B cell (primary cell): ENCODE data around the gene EIF1AD. TPM values are rescaled to one million over a fixed set of nuclear protein-coding genes. Genes with fewer than 3 reads are reported as not detected.

Experiments used
- ATAC-seq: fragments of 200-7000 bp; cut with Tn5 transposase; one replicate; pipeline ENCODE4 v1.10.0; 2021; ENCODE audit warnings: low read depth, mild to moderate bottlenecking, moderate number of reproducible peaks, moderate library complexity
- CTCF ChIA-PET: fragments of 350-600 bp; sonication (Branson Sonifier 250); formaldehyde crosslinking; loops from one replicate; lab custom pipeline; 2021; ENCODE audit warnings: antibody characterized with exemption, inconsistent platforms; lab: Charles Lee
- POLR2A ChIA-PET: fragments of 350-600 bp; sonication (Branson Sonifier 250); formaldehyde crosslinking; loops from one replicate; lab custom pipeline; 2021; ENCODE audit warnings: antibody characterized with exemption; lab: Charles Lee
- DNase-seq: peaks from one replicate; pipeline ENCODE4 v3.0.0; 2013
- H2AFZ ChIP-seq: 2 replicates; pipeline ENCODE4 v1.6.1; 2012; ENCODE audit warnings: mild to moderate bottlenecking, low read depth, low read length; ENCODE audit not compliant: insufficient read depth, poor library complexity, severe bottlenecking
- H3K27ac ChIP-seq, 2 donors: 1 replicate in 1 of 2; 2 replicates in 1 of 2; pipeline ENCODE4 v1.5.1; 2012 to 2013; ENCODE audit warnings: low read length in 2 of 2, mild to moderate bottlenecking in 2 of 2, moderate library complexity in 1 of 2
- H3K27me3 ChIP-seq, 4 experiments: fragments of 200-600 bp in 1 of 4; sonication (generic) in 1 of 4; replicated peaks in 1 of 4; 1 replicate in 2 of 4; 2 replicates in 2 of 4; pipeline versions ENCODE4 v1.6.1 to v1.7.0; 2013 to 2016; ENCODE audit warnings: low read length in 3 of 4, mild to moderate bottlenecking in 2 of 4, mixed read lengths in 1 of 4, moderate library complexity in 1 of 4; ENCODE audit not compliant: insufficient read depth in 4 of 4, control insufficient read depth in 3 of 4; ENCODE audit errors: control extremely low read depth in 1 of 4
- H3K36me3 ChIP-seq, 2 experiments: replicated peaks in 1 of 2; 1 replicate in 1 of 2; 2 replicates in 1 of 2; pipeline versions ENCODE4 v1.6.1 to v1.7.1; 2013; ENCODE audit warnings: low read length in 1 of 2; ENCODE audit not compliant: insufficient read depth in 2 of 2, control insufficient read depth in 1 of 2; ENCODE audit errors: control extremely low read depth in 1 of 2, extremely low read depth in 1 of 2
- H3K4me1 ChIP-seq, 2 donors: fragments of 200-600 bp in 1 of 2; sonication (generic) in 1 of 2; 1 replicate in 1 of 2; 2 replicates in 1 of 2; pipeline versions ENCODE4 v1.5.1 to v1.6.1; 2013 to 2017; ENCODE audit warnings: low read length in 2 of 2; ENCODE audit not compliant: control insufficient read depth in 2 of 2, insufficient read depth in 2 of 2
- H3K4me2 ChIP-seq: replicated peaks from 2 replicates; pipeline ENCODE3; 2012; ENCODE audit warnings: mild to moderate bottlenecking, low read depth, low read length; ENCODE audit not compliant: poor library complexity, severe bottlenecking
- H3K4me3 ChIP-seq, 5 experiments: fragments of 200-600 bp in 1 of 5; sonication (generic) in 1 of 5; 1 replicate in 3 of 5; 2 replicates in 2 of 5; pipeline versions ENCODE4 v1.5.1 to v1.7.0; 2011 to 2016; ENCODE audit warnings: low read length in 4 of 5, mild to moderate bottlenecking in 4 of 5, low read depth in 2 of 5, control low read depth in 1 of 5, moderate library complexity in 1 of 5; ENCODE audit not compliant: insufficient read depth in 1 of 5; ENCODE audit errors: control extremely low read depth in 1 of 5, extremely low read depth in 1 of 5
- H3K79me2 ChIP-seq: fragments of 200-600 bp; sonication (generic); one replicate; pipeline ENCODE4 v1.6.0; 2016; ENCODE audit warnings: low read length; ENCODE audit not compliant: control insufficient read depth, insufficient read depth
- H3K9ac ChIP-seq: fragments of 200-600 bp; sonication (generic); 2 replicates; pipeline ENCODE4 v1.6.1; 2017; ENCODE audit warnings: mild to moderate bottlenecking, low read length, moderate library complexity
- H3K9me3 ChIP-seq, 3 donors: one replicate each; pipeline versions ENCODE4 v1.6.1 to v1.7.1; 2013; ENCODE audit warnings: low read length in 2 of 3; ENCODE audit not compliant: control insufficient read depth in 2 of 3, insufficient read depth in 1 of 3; ENCODE audit errors: control extremely low read depth in 1 of 3
- H4K20me1 ChIP-seq: 2 replicates; pipeline ENCODE4 v1.6.0; 2012; ENCODE audit warnings: mild to moderate bottlenecking, low read length; ENCODE audit not compliant: insufficient read depth, control insufficient read depth, poor library complexity, severe bottlenecking
- H3K27ac Mint-ChIP-seq: one replicate; pipeline ENCODE4 v1.8.0; 2021; ENCODE audit warnings: mixed read lengths
- H3K27me3 Mint-ChIP-seq: one replicate; pipeline ENCODE4 v1.8.0; 2021; ENCODE audit warnings: mixed read lengths
- H3K4me1 Mint-ChIP-seq: one replicate; pipeline ENCODE4 v1.8.0; 2021; ENCODE audit warnings: mixed read lengths
- H3K4me3 Mint-ChIP-seq: one replicate; pipeline ENCODE4 v1.8.0; 2021; ENCODE audit warnings: mixed read lengths
- H3K9me3 Mint-ChIP-seq: one replicate; pipeline ENCODE4 v1.8.0; 2022; ENCODE audit warnings: mixed read lengths; ENCODE audit not compliant: insufficient read depth
- CTCF ChIP-seq: fragments of 200-600 bp; IDR thresholded peaks from one replicate; pipeline ENCODE4 v1.8.0; 2022; ENCODE audit warnings: antibody characterized with exemption, mild to moderate bottlenecking
- EZH2 ChIP-seq: IDR thresholded peaks from 2 replicates; pipeline ENCODE4 v1.6.1; 2012; ENCODE audit warnings: borderline replicate concordance, low read depth, mild to moderate bottlenecking, moderate library complexity, low read length; ENCODE audit not compliant: insufficient read depth, poor library complexity, severe bottlenecking
- WGBS: methylation state at CpG from one replicate; pipeline ENCODE4 v1.1.5; 2013; ENCODE audit warnings: missing lambda C conversion rate; ENCODE audit not compliant: insufficient coverage; 5-methylcytosine and 5-hydroxymethylcytosine counted together
- intact Hi-C: fragments of 100-400 bp; cut with micrococcal nuclease; formaldehyde crosslinking; loops from one replicate; pipeline ENCODE4 v1.10.0; 2022
- polyA plus RNA-seq: library from polyadenylated mRNA; depleted of rRNA; stranded (reverse); fragments of >200 nt; gene quantifications from 2 replicates; pipeline ENCODE4 v1.2.3, GENCODE V29; 2012
- total RNA-seq, 2 donors: library from RNA; stranded (reverse); fragments of 120-200 nt in 1 of 2; gene quantifications; 1 replicate in 1 of 2; 2 replicates in 1 of 2; pipeline versions ENCODE4 v1.2.3 to v1.2.4, GENCODE V29; 2013 to 2022

Gene EIF1AD
- total and polyA plus RNA-seq, 2 donors (not counting 1 experiment from before 2014, with no cell fraction given), result 56.9 to 65.2 TPM

- H3K27me3 Mint-ChIP-seq, result no peaks in the 10 kb centered on the region
- H3K27ac ChIP-seq, result no peak overlapping the region
- intact Hi-C loops, result no loop called here
- H3K27me3 ChIP-seq, result no peaks in the 10 kb centered on the region
- no peak overlapping the region for H3K9ac ChIP-seq
- H2AFZ ChIP-seq, result no peak overlapping the region
- peaks cover 26% of the 10 kb centered on the region for H3K79me2 ChIP-seq
- CTCF ChIA-PET, result interaction anchor here (1.0 to 2.7 kb wide), 2 partner anchors 112 to 137 kb away, joined by 3 to 9 read pairs; partner anchors contain the start of gene MUS81
- no peak overlapping the region for H3K4me3 Mint-ChIP-seq
- TF ChIP-seq EZH2 (no peak), CTCF (no peak)
- H3K4me3 ChIP-seq, result no peak overlapping the region
- peaks cover 9 to 15% of the 10 kb centered on the region in 2 donors for H3K4me1 ChIP-seq
- H3K9me3 Mint-ChIP-seq, result no peaks in the 10 kb centered on the region
- WGBS, result 100% methylated on average over 2 of the region's 2 CpGs
- H4K20me1 ChIP-seq, result peaks cover 42% of the 10 kb centered on the region
- peaks cover 20% of the 10 kb centered on the region for H3K4me1 Mint-ChIP-seq
- H3K4me2 ChIP-seq, result no peak overlapping the region
- H3K9me3 ChIP-seq, result no peaks in the 10 kb centered on the region
- H3K36me3 ChIP-seq, result peaks cover 1 to 34% of the 10 kb centered on the region in 2 experiments
- no peak for DNase-seq
- ATAC-seq, result no peak
- H3K27ac Mint-ChIP-seq, result no peak overlapping the region
- POLR2A ChIA-PET, result interaction anchor here (0.7 kb wide), 1 partner anchor 1236 kb away, joined by 4 read pairs; no protein-coding TSS in a partner anchor
Observed at GRCh38 chr11:65997286-65997685, 4.7 kb downstream of the EIF1AD start.

GRCh38 chr11:65992056-65992455, 9.9 kb downstream of the EIF1AD start:
- no peak overlapping the region for H2AFZ ChIP-seq
- intact Hi-C loops, result no loop called here
- no peak overlapping the region for H3K4me3 ChIP-seq
- no peak overlapping the region for H3K4me2 ChIP-seq
- ChIA-PET POLR2A (interaction anchor here (0.6 kb wide), 1 partner anchor 318 kb away, joined by 3 read pairs; no protein-coding TSS in a partner anchor), CTCF (interaction anchor here (0.7 to 11.9 kb wide), 8 partner anchors 53 to 280 kb away, joined by 3 to 144 read pairs (median 5); partner anchors contain the start of genes AP5B1, C11orf68, CCDC85B and FIBP)
- no peaks in the 10 kb centered on the region for H3K9me3 Mint-ChIP-seq
- H3K27me3 ChIP-seq, result no peaks in the 10 kb centered on the region
- no peaks in the 10 kb centered on the region for H3K27me3 Mint-ChIP-seq
- peaks cover 5% of the 10 kb centered on the region for H3K4me1 Mint-ChIP-seq
- no peaks in the 10 kb centered on the region for H4K20me1 ChIP-seq
- no peak for DNase-seq
- peaks cover 3 to 7% of the 10 kb centered on the region in 2 donors for H3K4me1 ChIP-seq
- ATAC-seq, result no peak
- H3K4me3 Mint-ChIP-seq, result no peak overlapping the region
- no peak overlapping the region for H3K27ac Mint-ChIP-seq
- no peak overlapping the region for H3K27ac ChIP-seq
- peaks cover 0 to under 1% of the 10 kb centered on the region in 2 experiments for H3K36me3 ChIP-seq
- TF ChIP-seq CTCF (no peak), EZH2 (no peak)
- peaks cover 11% of the 10 kb centered on the region for H3K79me2 ChIP-seq
- H3K9ac ChIP-seq, result no peak overlapping the region
- no peaks in the 10 kb centered on the region for H3K9me3 ChIP-seq
- 92% methylated on average over 2 of the region's 5 CpGs for WGBS
